CD14-positive monocyte (primary cell): Measurements from ENCODE around the gene DMAC2. TPM values are rescaled to one million over a fixed set of nuclear protein-coding genes. Genes with fewer than 3 reads are reported as not detected.

Source experiments
- DNase-seq, 3 donors: peaks; one replicate each; pipeline ENCODE4 v3.0.0-alpha.2; 2011 to 2022
- H2AFZ ChIP-seq: 2 replicates; pipeline ENCODE4 v1.6.0; 2012; ENCODE audit warnings: mild to moderate bottlenecking, low read depth, low read length, inconsistent platforms; ENCODE audit not compliant: insufficient read depth, poor library complexity, severe bottlenecking
- H3K27ac ChIP-seq, 2 donors: 1 replicate in 1 of 2; 2 replicates in 1 of 2; pipeline ENCODE4 v1.5.1; 2012 to 2013; ENCODE audit warnings: low read length in 2 of 2, control low read depth in 1 of 2, inconsistent platforms in 1 of 2, low read depth in 1 of 2, mild to moderate bottlenecking in 1 of 2
- H3K27me3 ChIP-seq, 2 donors: one replicate each; pipeline versions ENCODE4 v1.6.0 to v1.6.1; 2011 to 2013; ENCODE audit warnings: low read length in 2 of 2; ENCODE audit not compliant: control insufficient read depth in 2 of 2, insufficient read depth in 2 of 2
- H3K36me3 ChIP-seq, 2 donors: replicated peaks in 1 of 2; 1 replicate in 1 of 2; 2 replicates in 1 of 2; pipeline versions ENCODE4 v1.5.1 to v1.6.1; 2012 to 2013; ENCODE audit warnings: low read length in 2 of 2, control low read depth in 1 of 2, inconsistent platforms in 1 of 2, mild to moderate bottlenecking in 1 of 2; ENCODE audit not compliant: insufficient read depth in 2 of 2, control insufficient read depth in 1 of 2
- H3K4me1 ChIP-seq, 2 donors: 1 replicate in 1 of 2; 2 replicates in 1 of 2; pipeline versions ENCODE4 v1.5.1 to v1.6.1; 2012 to 2013; ENCODE audit warnings: low read length in 2 of 2, control low read depth in 1 of 2, inconsistent platforms in 1 of 2, mild to moderate bottlenecking in 1 of 2, moderate library complexity in 1 of 2; ENCODE audit not compliant: insufficient read depth in 2 of 2, control insufficient read depth in 1 of 2
- H3K4me2 ChIP-seq: replicated peaks from 2 replicates; pipeline ENCODE3; 2012; ENCODE audit warnings: low read length, moderate library complexity, mild to moderate bottlenecking; ENCODE audit not compliant: poor library complexity, severe bottlenecking; ENCODE audit errors: extremely low read depth
- H3K4me3 ChIP-seq, 3 experiments: fragments of 200-600 bp in 1 of 3; sonication (generic) in 1 of 3; replicated peaks in 1 of 3; 1 replicate in 2 of 3; 2 replicates in 1 of 3; pipeline ENCODE4 v1.5.1; 2011 to 2013; ENCODE audit warnings: low read length in 3 of 3, mild to moderate bottlenecking in 3 of 3, control low read depth in 2 of 3, low read depth in 2 of 3, inconsistent platforms in 1 of 3, moderate library complexity in 1 of 3
- H3K79me2 ChIP-seq: 2 replicates; pipeline ENCODE4 v1.6.0; 2012; ENCODE audit warnings: mild to moderate bottlenecking, control low read depth, inconsistent platforms, low read length, moderate library complexity; ENCODE audit not compliant: insufficient read depth
- H3K9ac ChIP-seq: 2 replicates; pipeline ENCODE4 v1.6.0; 2017; ENCODE audit warnings: low read length, mild to moderate bottlenecking; ENCODE audit not compliant: insufficient read depth, poor library complexity, severe bottlenecking
- H3K9me3 ChIP-seq, 2 donors: replicated peaks in 1 of 2; 1 replicate in 1 of 2; 2 replicates in 1 of 2; pipeline versions ENCODE4 v1.5.1 to v1.6.1; 2012 to 2013; ENCODE audit warnings: low read length in 2 of 2, control low read depth in 1 of 2; ENCODE audit not compliant: control insufficient read depth in 1 of 2, insufficient read depth in 1 of 2
- H4K20me1 ChIP-seq: 2 replicates; pipeline ENCODE4 v1.6.0; 2012; ENCODE audit warnings: mild to moderate bottlenecking, low read length, control low read depth, moderate library complexity; ENCODE audit not compliant: insufficient read depth
- H3K27ac Mint-ChIP-seq, 7 donors: one replicate each; pipeline ENCODE4 v1.8.0; 2020; ENCODE audit warnings: mild to moderate bottlenecking in 7 of 7, mixed read lengths in 7 of 7, moderate library complexity in 6 of 7, inconsistent platforms in 2 of 7
- H3K27me3 Mint-ChIP-seq, 3 donors: one replicate each; pipeline ENCODE4 v1.8.0; 2021 to 2022; ENCODE audit warnings: low read depth in 3 of 3, mild to moderate bottlenecking in 3 of 3, mixed read lengths in 3 of 3, moderate library complexity in 3 of 3, inconsistent platforms in 1 of 3
- H3K36me3 Mint-ChIP-seq, 2 donors: one replicate each; pipeline ENCODE4 v1.8.0; 2020; ENCODE audit warnings: mixed read lengths in 2 of 2, inconsistent platforms in 1 of 2, mild to moderate bottlenecking in 1 of 2
- H3K4me1 Mint-ChIP-seq: one replicate; pipeline ENCODE4 v1.8.0; 2020; ENCODE audit warnings: mild to moderate bottlenecking, mixed read lengths
- H3K4me3 Mint-ChIP-seq, 2 donors: one replicate each; pipeline ENCODE4 v1.8.0; 2020; ENCODE audit warnings: mild to moderate bottlenecking in 2 of 2, mixed read lengths in 2 of 2, moderate library complexity in 1 of 2
- H3K9me3 Mint-ChIP-seq, 7 donors: one replicate each; pipeline ENCODE4 v1.8.0; 2020 to 2022; ENCODE audit warnings: mixed read lengths in 7 of 7, mild to moderate bottlenecking in 6 of 7, moderate library complexity in 6 of 7, inconsistent platforms in 2 of 7
- WGBS: methylation state at CpG from one replicate; pipeline ENCODE4 v1.1.5; 2013; ENCODE audit warnings: missing lambda C conversion rate; ENCODE audit not compliant: insufficient coverage; 5-methylcytosine and 5-hydroxymethylcytosine counted together
- intact Hi-C, 2 donors: fragments of 100-400 bp; cut with micrococcal nuclease; formaldehyde crosslinking; loops; one replicate each; pipeline versions ENCODE4 v1.15.0 to v1.15.1; 2023
- polyA plus RNA-seq, 3 donors: library from polyadenylated mRNA; depleted of rRNA in 1 of 3; unstranded in 2 of 3; stranded (reverse) in 1 of 3; fragments of 300-500 nt in 2 of 3; fragments of >200 nt in 1 of 3; fragmentation: Illumina TruSeq in 2 of 3; gene quantifications; 1 replicate in 2 of 3; 2 replicates in 1 of 3; pipeline ENCODE4 v1.2.3, GENCODE V29; 2012 to 2021
- TF ChIP-seq, protein P1 (sequence below): fragments of 200-600 bp; IDR thresholded peaks from one replicate; pipeline ENCODE4 v1.8.0; 2022; ENCODE audit warnings: antibody characterized with exemption, mild to moderate bottlenecking

The DMAC2 gene
- polyA plus RNA-seq, 3 donors = 33.2 to 48.0 (median 43.8) TPM

DNA sequence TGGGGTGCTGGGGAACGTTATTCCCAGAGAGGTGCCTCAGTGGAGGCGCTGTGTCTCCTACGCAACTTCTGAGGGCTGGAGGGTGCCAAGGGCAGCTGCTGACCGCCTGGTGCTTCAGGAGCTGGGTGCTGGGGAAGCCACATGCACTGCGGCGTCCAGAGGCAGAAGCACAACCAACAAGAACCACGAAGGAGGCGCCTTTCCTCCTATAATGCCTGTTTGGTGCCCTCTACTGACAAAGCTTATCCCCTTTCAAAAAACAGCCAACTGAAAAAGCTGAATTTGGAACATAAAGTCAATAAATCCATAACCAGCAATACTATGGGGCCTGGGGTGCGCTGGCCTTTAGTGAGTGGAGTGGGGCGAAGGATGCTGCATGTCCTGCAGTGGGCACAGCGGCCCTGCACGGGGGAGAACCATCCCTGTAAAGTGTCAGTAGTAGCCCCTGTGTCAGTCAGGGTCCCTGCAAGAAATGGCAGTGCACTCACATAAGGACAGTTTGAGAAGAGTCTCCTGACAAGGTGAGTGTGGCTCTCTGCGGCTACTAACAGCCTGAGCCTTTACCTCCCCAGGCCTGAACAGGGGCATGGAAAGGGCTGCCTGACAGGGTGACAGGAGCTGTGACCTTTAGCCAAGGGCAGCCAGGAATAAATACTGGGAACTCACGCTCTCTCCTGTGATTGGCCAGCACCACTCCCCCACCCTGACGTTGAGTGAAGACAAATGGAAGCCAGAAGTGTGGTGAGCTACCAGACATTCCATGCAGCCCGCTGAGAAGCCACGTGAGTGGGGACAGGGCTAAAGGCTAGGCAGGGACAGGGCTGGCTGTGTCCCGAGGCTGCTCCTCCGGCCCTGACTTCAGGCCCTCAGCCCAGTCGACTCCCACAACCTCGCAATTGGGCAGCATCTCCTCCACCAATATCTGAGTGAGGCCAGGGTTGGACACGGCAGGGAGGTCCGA lies 8.0 kb downstream of the DMAC2 start:
- Histone ChIP-seq H3K9me3 (no peaks in the 10 kb centered on the region), H3K4me3 (no peak overlapping the region), H3K79me2 (peaks cover 45% of the 10 kb centered on the region), H3K4me2 (no peak overlapping the region), H3K27me3 (no peaks in the 10 kb centered on the region), H2AFZ (no peak overlapping the region), H3K27ac (no peak overlapping the region), H3K4me1 (peaks cover 41 to 48% of the 10 kb centered on the region in 2 donors), H3K36me3 (peaks cover 13 to 29% of the 10 kb centered on the region in 2 donors), H3K9ac (no peak overlapping the region), H4K20me1 (peaks cover 5% of the 10 kb centered on the region)
- no peaks in the 10 kb centered on the region for H3K9me3 Mint-ChIP-seq
- peaks cover 0 to 1% (median 0%) of the 10 kb centered on the region in 3 donors for H3K27me3 Mint-ChIP-seq
- intact Hi-C loops = loop anchor here (5.0 to 10.0 kb wide), 2 partner anchors 34 to 167 kb away; partner anchors contain the start of genes BCKDHA (in 1 of the 2), EXOSC5 (in 1 of the 2) and HNRNPUL1 (in 1 of the 2)
- H3K36me3 Mint-ChIP-seq = peaks cover 32 to 48% of the 10 kb centered on the region in 2 donors
- 72% methylated on average over 15 of the region's 23 CpGs for WGBS
- peak overlapping the region in 6 of 7 donors; percentile 20 to 85 (median 58) for H3K27ac Mint-ChIP-seq
- DNase-seq = peak; percentile 52 to 69 (median 60)
- TF ChIP-seq, protein P1, sequence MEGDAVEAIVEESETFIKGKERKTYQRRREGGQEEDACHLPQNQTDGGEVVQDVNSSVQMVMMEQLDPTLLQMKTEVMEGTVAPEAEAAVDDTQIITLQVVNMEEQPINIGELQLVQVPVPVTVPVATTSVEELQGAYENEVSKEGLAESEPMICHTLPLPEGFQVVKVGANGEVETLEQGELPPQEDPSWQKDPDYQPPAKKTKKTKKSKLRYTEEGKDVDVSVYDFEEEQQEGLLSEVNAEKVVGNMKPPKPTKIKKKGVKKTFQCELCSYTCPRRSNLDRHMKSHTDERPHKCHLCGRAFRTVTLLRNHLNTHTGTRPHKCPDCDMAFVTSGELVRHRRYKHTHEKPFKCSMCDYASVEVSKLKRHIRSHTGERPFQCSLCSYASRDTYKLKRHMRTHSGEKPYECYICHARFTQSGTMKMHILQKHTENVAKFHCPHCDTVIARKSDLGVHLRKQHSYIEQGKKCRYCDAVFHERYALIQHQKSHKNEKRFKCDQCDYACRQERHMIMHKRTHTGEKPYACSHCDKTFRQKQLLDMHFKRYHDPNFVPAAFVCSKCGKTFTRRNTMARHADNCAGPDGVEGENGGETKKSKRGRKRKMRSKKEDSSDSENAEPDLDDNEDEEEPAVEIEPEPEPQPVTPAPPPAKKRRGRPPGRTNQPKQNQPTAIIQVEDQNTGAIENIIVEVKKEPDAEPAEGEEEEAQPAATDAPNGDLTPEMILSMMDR = peak; percentile 70
- H3K4me1 Mint-ChIP-seq = peaks cover 43% of the 10 kb centered on the region
- H3K4me3 Mint-ChIP-seq = no peak overlapping the region

DNA sequence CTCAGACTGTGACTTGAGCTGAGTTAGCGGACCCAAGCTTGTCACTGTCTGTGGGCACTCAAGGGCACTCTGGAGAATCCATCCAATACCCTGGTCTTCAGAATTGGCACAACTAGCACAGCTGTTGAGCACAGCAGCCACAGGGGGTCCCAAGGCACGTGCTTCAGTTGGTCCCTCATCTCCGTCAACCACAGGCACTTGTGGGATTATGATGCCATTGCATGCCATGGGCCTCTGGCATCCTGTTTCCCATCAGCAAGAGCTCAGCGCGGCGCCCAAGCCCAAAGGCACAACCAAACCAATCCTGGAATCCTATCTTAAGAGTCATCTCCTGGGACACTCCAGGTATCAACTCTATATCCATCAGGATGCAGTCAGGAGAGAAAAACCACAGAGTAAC lies 8.8 kb downstream of the DMAC2 start:
- H2AFZ ChIP-seq = no peak overlapping the region
- peak overlapping the region in 3 of 7 donors; percentile 11 to 85 (median 15) for H3K27ac Mint-ChIP-seq
- TF ChIP-seq, protein P1 = no peak

More for the DNA sequence above, 8.8 kb downstream of the DMAC2 start:
- Mint-ChIP-seq H3K4me3 (no peak overlapping the region), H3K36me3 (peaks cover 27 to 44% of the 10 kb centered on the region in 2 donors), H3K27me3 (peaks cover 0 to 1% (median 0%) of the 10 kb centered on the region in 3 donors), H3K9me3 (no peaks in the 10 kb centered on the region), H3K4me1 (peaks cover 47% of the 10 kb centered on the region)
- H3K4me3 ChIP-seq = no peak overlapping the region
- H3K36me3 ChIP-seq = peaks cover 14 to 22% of the 10 kb centered on the region in 2 donors
- 53% methylated on average over 3 of the region's 6 CpGs for WGBS
- intact Hi-C loops = loop anchor here (5.0 to 10.0 kb wide), 2 partner anchors 34 to 166 kb away; partner anchors contain the start of genes BCKDHA (in 1 of the 2), EXOSC5 (in 1 of the 2) and HNRNPUL1 (in 1 of the 2)
- H3K27ac ChIP-seq = no peak overlapping the region
- no peak overlapping the region for H3K9ac ChIP-seq
- H3K4me1 ChIP-seq = peaks cover 49 to 55% of the 10 kb centered on the region in 2 donors
- peaks cover 45% of the 10 kb centered on the region for H3K79me2 ChIP-seq
- peaks cover 13% of the 10 kb centered on the region for H4K20me1 ChIP-seq
- DNase-seq = no peak
- H3K9me3 ChIP-seq = no peaks in the 10 kb centered on the region
- no peaks in the 10 kb centered on the region for H3K27me3 ChIP-seq
- H3K4me2 ChIP-seq = no peak overlapping the region
